IPS-15b (cell line): ENCODE data around the gene PRICKLE2.
A peak's percentile ranks its signal among the peaks of the same experiment; 100 is the strongest.

ENCODE experiments used
- H3K27me3 ChIP-seq: one replicate; pipeline ENCODE4 v1.6.1; 2013; ENCODE audit warnings: low read length; ENCODE audit not compliant: control insufficient read depth, insufficient read depth
- H3K36me3 ChIP-seq: one replicate; pipeline ENCODE4 v1.6.1; 2013; ENCODE audit warnings: low read length; ENCODE audit not compliant: control insufficient read depth, insufficient read depth
- H3K4me1 ChIP-seq: one replicate; pipeline ENCODE4 v1.6.1; 2013; ENCODE audit warnings: mild to moderate bottlenecking, low read length; ENCODE audit not compliant: control insufficient read depth, insufficient read depth
- H3K4me3 ChIP-seq: one replicate; pipeline ENCODE4 v1.5.1; 2013; ENCODE audit warnings: low read depth, low read length
- H3K9ac ChIP-seq: one replicate; pipeline ENCODE4 v1.6.1; 2013; ENCODE audit warnings: low read depth, mild to moderate bottlenecking, low read length
- H3K9me3 ChIP-seq: one replicate; pipeline ENCODE4 v1.6.1; 2013; ENCODE audit warnings: mild to moderate bottlenecking, low read length; ENCODE audit not compliant: control insufficient read depth, insufficient read depth

The PRICKLE2 gene

GRCh38 chr3:64108784-64109317 is 116.4 kb downstream of the PRICKLE2 start:
- H3K4me1 ChIP-seq, result peaks cover 29% of the 10 kb centered on the region
- H3K27me3 ChIP-seq, result no peaks in the 10 kb centered on the region
- H3K4me3 ChIP-seq, result no peak overlapping the region
- no peaks in the 10 kb centered on the region for H3K36me3 ChIP-seq
- no peaks in the 10 kb centered on the region for H3K9me3 ChIP-seq
- H3K9ac ChIP-seq, result no peak overlapping the region

GRCh38 chr3:64108231-64108630 is 117.0 kb downstream of the PRICKLE2 start:
- Histone ChIP-seq H3K27me3 (no peaks in the 10 kb centered on the region), H3K4me3 (no peak overlapping the region), H3K4me1 (peaks cover 29% of the 10 kb centered on the region), H3K9me3 (no peaks in the 10 kb centered on the region), H3K36me3 (no peaks in the 10 kb centered on the region), H3K9ac (no peak overlapping the region)

GRCh38 chr3:64107190-64107589 is 118.1 kb downstream of the PRICKLE2 start:
- H3K9ac ChIP-seq, result no peak overlapping the region
- no peak overlapping the region for H3K4me3 ChIP-seq
- H3K9me3 ChIP-seq, result no peaks in the 10 kb centered on the region
- peaks cover 29% of the 10 kb centered on the region for H3K4me1 ChIP-seq
- no peaks in the 10 kb centered on the region for H3K36me3 ChIP-seq
- H3K27me3 ChIP-seq, result no peaks in the 10 kb centered on the region

- peaks cover 29% of the 10 kb centered on the region for H3K4me1 ChIP-seq
- no peaks in the 10 kb centered on the region for H3K27me3 ChIP-seq
- no peaks in the 10 kb centered on the region for H3K9me3 ChIP-seq
- no peaks in the 10 kb centered on the region for H3K36me3 ChIP-seq
- H3K9ac ChIP-seq, result peak overlapping the region; percentile 28
- H3K4me3 ChIP-seq, result no peak overlapping the region
Observed at GRCh38 chr3:64105816-64106215, 119.5 kb downstream of the PRICKLE2 start.

GRCh38 chr3:64104691-64105111 is 120.6 kb downstream of the PRICKLE2 start:
- Histone ChIP-seq H3K27me3 (no peaks in the 10 kb centered on the region), H3K4me1 (peaks cover 24% of the 10 kb centered on the region), H3K36me3 (no peaks in the 10 kb centered on the region), H3K4me3 (no peak overlapping the region), H3K9ac (no peak overlapping the region), H3K9me3 (no peaks in the 10 kb centered on the region)

- H3K9me3 ChIP-seq, result no peaks in the 10 kb centered on the region
- no peak overlapping the region for H3K4me3 ChIP-seq
- H3K36me3 ChIP-seq, result no peaks in the 10 kb centered on the region
- H3K9ac ChIP-seq, result no peak overlapping the region
- peaks cover 19% of the 10 kb centered on the region for H3K4me1 ChIP-seq
- H3K27me3 ChIP-seq, result no peaks in the 10 kb centered on the region
Observed at GRCh38 chr3:64104006-64104405, 121.3 kb downstream of the PRICKLE2 start.

- H3K27me3 ChIP-seq, result no peaks in the 10 kb centered on the region
- peaks cover 16% of the 10 kb centered on the region for H3K4me1 ChIP-seq
- no peaks in the 10 kb centered on the region for H3K9me3 ChIP-seq
- H3K9ac ChIP-seq, result no peak overlapping the region
- no peak overlapping the region for H3K4me3 ChIP-seq
- no peaks in the 10 kb centered on the region for H3K36me3 ChIP-seq
Observed at GRCh38 chr3:64103131-64103530, 122.1 kb downstream of the PRICKLE2 start.

GRCh38 chr3:64102147-64102546 is 123.1 kb downstream of the PRICKLE2 start:
- H3K36me3 ChIP-seq, result no peaks in the 10 kb centered on the region
- H3K4me1 ChIP-seq, result peaks cover 12% of the 10 kb centered on the region
- no peak overlapping the region for H3K4me3 ChIP-seq
- no peaks in the 10 kb centered on the region for H3K27me3 ChIP-seq
- H3K9ac ChIP-seq, result no peak overlapping the region
- no peaks in the 10 kb centered on the region for H3K9me3 ChIP-seq

- no peaks in the 10 kb centered on the region for H3K36me3 ChIP-seq
- no peaks in the 10 kb centered on the region for H3K27me3 ChIP-seq
- H3K9ac ChIP-seq, result no peak overlapping the region
- H3K9me3 ChIP-seq, result no peaks in the 10 kb centered on the region
- peaks cover 14% of the 10 kb centered on the region for H3K4me1 ChIP-seq
- H3K4me3 ChIP-seq, result no peak overlapping the region
Observed at GRCh38 chr3:64099316-64099715, 126.0 kb downstream of the PRICKLE2 start.

- no peaks in the 10 kb centered on the region for H3K36me3 ChIP-seq
- H3K27me3 ChIP-seq, result no peaks in the 10 kb centered on the region
- H3K9ac ChIP-seq, result no peak overlapping the region
- peaks cover 21% of the 10 kb centered on the region for H3K4me1 ChIP-seq
- no peaks in the 10 kb centered on the region for H3K9me3 ChIP-seq
- no peak overlapping the region for H3K4me3 ChIP-seq
Observed at GRCh38 chr3:64098670-64099069, 126.6 kb downstream of the PRICKLE2 start.

- no peaks in the 10 kb centered on the region for H3K36me3 ChIP-seq
- peaks cover 24% of the 10 kb centered on the region for H3K4me1 ChIP-seq
- H3K9me3 ChIP-seq, result no peaks in the 10 kb centered on the region
- H3K9ac ChIP-seq, result no peak overlapping the region
- no peaks in the 10 kb centered on the region for H3K27me3 ChIP-seq
- no peak overlapping the region for H3K4me3 ChIP-seq
Observed at GRCh38 chr3:64097920-64098319, 127.3 kb downstream of the PRICKLE2 start.

- Histone ChIP-seq H3K36me3 (no peaks in the 10 kb centered on the region), H3K4me1 (peaks cover 24% of the 10 kb centered on the region), H3K4me3 (no peak overlapping the region), H3K9me3 (no peaks in the 10 kb centered on the region), H3K9ac (no peak overlapping the region), H3K27me3 (no peaks in the 10 kb centered on the region)
Observed at GRCh38 chr3:64095802-64096201, 129.5 kb downstream of the PRICKLE2 start.
